Measurements from ENCODE around the gene WDR82. TPM values are rescaled to one million over a fixed set of nuclear protein-coding genes. Genes with fewer than 3 reads are reported as not detected.

WDR82 gene
- total and polyA plus RNA-seq, 9 of the 15 experiments (the other 6 are each of a cell fraction or from before 2014, with no cell fraction given): 6.4 to 62.9 (median 37.1) TPM

GRCh38 chr3:52291508-52292181 is 13.2 kb upstream of the WDR82 start:
- in situ Hi-C loops (cut with MboI): loop anchor here (5.0 to 10.0 kb wide), 3 partner anchors 51 to 153 kb away; partner anchors contain the start of gene SEMA3G
- Histone ChIP-seq H3K36me3 (ENCODE audit: control insufficient read depth, insufficient read depth, low read length) (peaks cover 4% of the 10 kb centered on the region; the same call in 2 of the 3 replicates), H4K20me1 (replicated peaks; ENCODE audit: control insufficient read depth, insufficient read depth, low read length) (no peaks in the 10 kb centered on the region), H3K27me3 (ENCODE audit: control insufficient read depth in 2 of 2, insufficient read depth in 2 of 2, low read length in 2 of 2) (no peaks in the 10 kb centered on the region), H2AFZ (ENCODE audit: low read depth, low read length) (no peak overlapping the region), H3K79me2 (ENCODE audit: control insufficient read depth, insufficient read depth, low read length) (peaks cover 18% of the 10 kb centered on the region), H3K9me1 (ENCODE audit: control insufficient read depth, insufficient read depth, low read length) (peaks cover 3% of the 10 kb centered on the region), H3K4me3 (no peak overlapping the region), H3K27ac (ENCODE audit: extremely low read depth, low read depth, low read length) (no peak overlapping the region), H3K4me2 (ENCODE audit: insufficient read depth, low read length) (no peak overlapping the region), H3K4me1 (replicated peaks in 1 of 2; ENCODE audit: control insufficient read depth in 2 of 2, insufficient read depth in 2 of 2, low read length in 2 of 2) (peaks cover 12 to 26% of the 10 kb centered on the region in 2 experiments; a peak in 4 of 5 replicates), H3K9ac (ENCODE audit: insufficient read depth in 1 of 2, low read depth in 2 of 2, low read length in 2 of 2) (no peak overlapping the region), H3K9me3 (replicated peaks; ENCODE audit: control insufficient read depth, insufficient read depth, low read depth, low read length) (no peaks in the 10 kb centered on the region)
- FAIRE-seq (peak; percentile 51), DNase-seq (ENCODE audit: extremely low read depth in 1 of 4, low spot score in 3 of 4) (peak in 2 of 4 experiments; percentile 52 to 57), ATAC-seq (peak; percentile 48)
- ChIA-PET CTCF (ENCODE audit: low intra/inter-chr PET ratio) (interaction anchor here (1.1 to 2.4 kb wide), 3 partner anchors 46 to 94 kb away, joined by 3 to 36 read pairs (median 10); no protein-coding TSS in a partner anchor), POLR2A (interaction anchor here (1.0 kb wide), 1 partner anchor 14 kb away, joined by 4 read pairs; no protein-coding TSS in a partner anchor)
- 60% methylated on average over 7 of the region's 7 CpGs for WGBS (ENCODE audit: insufficient coverage, low coverage, missing lambda C conversion rate)
- intact Hi-C loops (cut with micrococcal nuclease): loop anchor here (1.0 to 5.0 kb wide), 3 partner anchors 48 to 156 kb away; partner anchors contain the start of gene SEMA3G
- no TSS peak for BruUV-seq (replicated peaks)
- TF ChIP-seq HIVEP1 (CRISPR knock-in tag; IDR thresholded peaks at IDR 0.05) (no peak), NCOA2 (IDR thresholded peaks at IDR 0.05; ENCODE audit: partially characterized antibody in 2 of 2) (no peak), ZNF79 (CRISPR knock-in tag; IDR thresholded peaks at IDR 0.05; ENCODE audit: low read depth) (no peak), ZNF263 (CRISPR knock-in tag; IDR thresholded peaks at IDR 0.05; ENCODE audit: borderline replicate concordance) (0 out of 2 replicates have a peak, but pooled peaks have one; percentile 2), ZNF699 (CRISPR knock-in tag; IDR thresholded peaks at IDR 0.05; ENCODE audit: insufficient replicate concordance) (no peak), MIER1 (IDR thresholded peaks at IDR 0.05; ENCODE audit: low read depth) (no peak), GTF3C2 (IDR thresholded peaks at IDR 0.05; ENCODE audit: borderline replicate concordance, extremely low read depth, insufficient read length) (no peak), RBBP5 (IDR thresholded peaks at IDR 0.05; ENCODE audit: borderline replicate concordance, insufficient read depth, low read length, poor library complexity, severe bottlenecking) (no peak), SMC3 (conservative IDR thresholded peaks at IDR 0.05; ENCODE audit: insufficient read depth, low read depth, low read length) (peak; percentile 86), GTF2F1 (IDR thresholded peaks at IDR 0.05; ENCODE audit: low read depth, low read length) (no peak), YBX1 (IDR thresholded peaks at IDR 0.05) (no peak), KDM1A (IDR thresholded peaks at IDR 0.05) (no peak), MED1 (CRISPR knock-in tag; IDR thresholded peaks at IDR 0.05; ENCODE audit: borderline replicate concordance) (no peak), STAG1 (CRISPR knock-in tag; IDR thresholded peaks at IDR 0.05; ENCODE audit: borderline replicate concordance) (peak; percentile 58; the same call in 1 of the 2 replicates), SNRNP70 (optimal IDR thresholded peaks at IDR 0.05; ENCODE audit: low read depth, low read length) (no peak)
- TF ChIP-seq, protein P1, sequence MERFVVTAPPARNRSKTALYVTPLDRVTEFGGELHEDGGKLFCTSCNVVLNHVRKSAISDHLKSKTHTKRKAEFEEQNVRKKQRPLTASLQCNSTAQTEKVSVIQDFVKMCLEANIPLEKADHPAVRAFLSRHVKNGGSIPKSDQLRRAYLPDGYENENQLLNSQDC (CRISPR knock-in tag; IDR thresholded peaks at IDR 0.05): no peak
- TF ChIP-seq, protein P2, sequence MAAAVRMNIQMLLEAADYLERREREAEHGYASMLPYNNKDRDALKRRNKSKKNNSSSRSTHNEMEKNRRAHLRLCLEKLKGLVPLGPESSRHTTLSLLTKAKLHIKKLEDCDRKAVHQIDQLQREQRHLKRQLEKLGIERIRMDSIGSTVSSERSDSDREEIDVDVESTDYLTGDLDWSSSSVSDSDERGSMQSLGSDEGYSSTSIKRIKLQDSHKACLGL (CRISPR knock-in tag; IDR thresholded peaks at IDR 0.05; ENCODE audit: borderline replicate concordance, poor library complexity, severe bottlenecking): no peak
